Gastrocnemius medialis (tissue), 4 donors: ENCODE measurements around the gene TJP2. TPM values are rescaled to one million over a fixed set of nuclear protein-coding genes. Genes with fewer than 3 reads are reported as not detected.
A peak's percentile ranks its signal among the peaks of the same experiment; 100 is the strongest.

Source experiments
- ATAC-seq, 2 donors: fragments of 150-250 bp; one replicate each; pipeline ENCODE4 v1.9.1; 2016
- DNase-seq, 2 donors: peaks; one replicate each; pipeline ENCODE4 v3.0.0-alpha.2; 2019
- H3K27ac ChIP-seq, 4 donors: fragments of 200-600 bp; sonication (generic); 1 replicate in 1 of 4; 2 replicates in 3 of 4; pipeline ENCODE4 v1.5.1; 2016 to 2018; ENCODE audit warnings: mild to moderate bottlenecking in 2 of 4, moderate library complexity in 1 of 4
- H3K27me3 ChIP-seq, 3 donors: fragments of 200-600 bp; sonication (generic) in 2 of 3; 1 replicate in 1 of 3; 2 replicates in 2 of 3; pipeline versions ENCODE4 v1.5.1 to v1.6.0; 2016 to 2019; ENCODE audit warnings: mild to moderate bottlenecking in 1 of 3, moderate library complexity in 1 of 3
- H3K36me3 ChIP-seq, 2 donors: fragments of 200-600 bp; sonication (generic) in 1 of 2; one replicate each; pipeline ENCODE4 v1.5.1; 2017 to 2018
- H3K4me1 ChIP-seq, 2 donors: fragments of 200-600 bp; sonication (generic) in 1 of 2; one replicate each; pipeline ENCODE4 v1.5.1; 2016 to 2017; ENCODE audit warnings: mild to moderate bottlenecking in 2 of 2
- H3K4me3 ChIP-seq, 4 donors: fragments of 200-600 bp; sonication (generic) in 3 of 4; 1 replicate in 1 of 4; 2 replicates in 3 of 4; pipeline ENCODE4 v1.5.1; 2016 to 2019; ENCODE audit warnings: mild to moderate bottlenecking in 2 of 4
- H3K9me3 ChIP-seq, 3 donors: fragments of 200-600 bp; sonication (generic) in 2 of 3; 1 replicate in 1 of 3; 2 replicates in 2 of 3; pipeline ENCODE4 v1.5.1; 2016 to 2019
- POLR2A ChIP-seq, 2 donors: fragments of 450-650 bp; IDR thresholded peaks; one replicate each; pipeline ENCODE4 v1.6.1; 2017; ENCODE audit warnings: antibody characterized with exemption in 2 of 2, mild to moderate bottlenecking in 2 of 2, moderate library complexity in 2 of 2
- in situ Hi-C, 4 donors: fragments of 200-750 bp; cut with MboI; loops; one replicate each; pipeline versions ENCODE4 v1.15.0 to v1.8.0; 2017; ENCODE audit warnings: low sequenced_read_pairs in 4 of 4
- intact Hi-C: fragments of 100-400 bp; cut with DNase I; formaldehyde crosslinking; loops from one replicate; pipeline ENCODE4 v1.15.1; 2023; ENCODE audit warnings: low total_unique reads
- total RNA-seq, 4 donors: library from RNA; depleted of rRNA; stranded (reverse); fragments of >200 nt; gene quantifications; one replicate each; pipeline versions ENCODE4 v1.1.0 to v1.2.3, GENCODE V29; 2016
- TF ChIP-seq, protein P1 (sequence below), 5 experiments: fragments of 450-650 bp in 3 of 5; fragments of 200-600 bp in 2 of 5; sonication (generic) in 2 of 5; IDR thresholded peaks in 4 of 5; conservative IDR thresholded peaks in 1 of 5; 1 replicate in 4 of 5; 2 replicates in 1 of 5; pipeline ENCODE4 v1.5.1; 2016 to 2019; ENCODE audit warnings: antibody characterized with exemption in 5 of 5, mild to moderate bottlenecking in 3 of 5, moderate library complexity in 3 of 5

Gene TJP2
- total RNA-seq, 4 donors from 2014 or later: 10.5 to 23.1 (median 17.6) TPM

DNA sequence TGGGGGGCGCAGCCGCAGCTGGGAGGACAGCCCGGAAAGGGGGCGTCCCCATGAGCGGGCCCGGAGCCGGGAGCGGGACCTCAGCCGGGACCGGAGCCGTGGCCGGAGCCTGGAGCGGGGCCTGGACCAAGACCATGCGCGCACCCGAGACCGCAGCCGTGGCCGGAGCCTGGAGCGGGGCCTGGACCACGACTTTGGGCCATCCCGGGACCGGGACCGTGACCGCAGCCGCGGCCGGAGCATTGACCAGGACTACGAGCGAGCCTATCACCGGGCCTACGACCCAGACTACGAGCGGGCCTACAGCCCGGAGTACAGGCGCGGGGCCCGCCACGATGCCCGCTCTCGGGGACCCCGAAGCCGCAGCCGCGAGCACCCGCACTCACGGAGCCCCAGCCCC, 47.0 kb downstream of the TJP2 start:
- Histone ChIP-seq H3K4me1 (no peaks in the 10 kb centered on the region), H3K36me3 (peaks cover 0 to 30% of the 10 kb centered on the region in 2 donors), H3K27ac (no peak overlapping the region), H3K4me3 (no peak overlapping the region), H3K9me3 (no peaks in the 10 kb centered on the region), H3K27me3 (no peaks in the 10 kb centered on the region)
- in situ Hi-C loops: loop anchor here in 1 of 4 donors (25.0 kb wide), 1 partner anchor 91 kb away; no protein-coding TSS in a partner anchor
- ATAC-seq: no peak
- TF ChIP-seq POLR2A (IDR thresholded peaks at IDR 0.05): no peak
- TF ChIP-seq, protein P1, sequence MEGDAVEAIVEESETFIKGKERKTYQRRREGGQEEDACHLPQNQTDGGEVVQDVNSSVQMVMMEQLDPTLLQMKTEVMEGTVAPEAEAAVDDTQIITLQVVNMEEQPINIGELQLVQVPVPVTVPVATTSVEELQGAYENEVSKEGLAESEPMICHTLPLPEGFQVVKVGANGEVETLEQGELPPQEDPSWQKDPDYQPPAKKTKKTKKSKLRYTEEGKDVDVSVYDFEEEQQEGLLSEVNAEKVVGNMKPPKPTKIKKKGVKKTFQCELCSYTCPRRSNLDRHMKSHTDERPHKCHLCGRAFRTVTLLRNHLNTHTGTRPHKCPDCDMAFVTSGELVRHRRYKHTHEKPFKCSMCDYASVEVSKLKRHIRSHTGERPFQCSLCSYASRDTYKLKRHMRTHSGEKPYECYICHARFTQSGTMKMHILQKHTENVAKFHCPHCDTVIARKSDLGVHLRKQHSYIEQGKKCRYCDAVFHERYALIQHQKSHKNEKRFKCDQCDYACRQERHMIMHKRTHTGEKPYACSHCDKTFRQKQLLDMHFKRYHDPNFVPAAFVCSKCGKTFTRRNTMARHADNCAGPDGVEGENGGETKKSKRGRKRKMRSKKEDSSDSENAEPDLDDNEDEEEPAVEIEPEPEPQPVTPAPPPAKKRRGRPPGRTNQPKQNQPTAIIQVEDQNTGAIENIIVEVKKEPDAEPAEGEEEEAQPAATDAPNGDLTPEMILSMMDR (IDR thresholded peaks at IDR 0.05 in 4 of 5, conservative IDR thresholded peaks at IDR 0.05 in 1 of 5): no peak
- no peak for DNase-seq
- intact Hi-C loops: loop anchor here (10.0 kb wide), 2 partner anchors 54 to 324 kb away; no protein-coding TSS in a partner anchor

DNA sequence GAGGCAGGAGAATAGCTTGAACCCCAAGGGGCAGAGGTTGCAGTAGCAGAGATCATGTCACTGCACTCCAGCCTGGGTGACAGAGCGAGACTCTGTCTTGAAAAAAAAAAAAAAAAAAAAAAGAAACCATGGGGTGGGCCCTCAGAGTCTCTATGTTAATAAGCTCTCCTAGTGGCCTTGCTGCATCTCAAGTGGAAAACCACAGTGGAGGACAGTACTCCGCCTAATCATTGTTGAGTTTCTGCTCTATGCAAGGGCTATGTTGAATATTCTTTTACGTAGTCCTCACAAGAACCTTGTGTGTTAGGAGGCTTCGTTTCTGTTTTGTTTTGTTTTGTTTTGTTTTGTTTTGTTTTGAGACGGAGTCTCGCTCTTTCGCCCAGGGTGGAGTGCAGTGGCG, 48.9 kb downstream of the TJP2 start:
- H3K27me3 ChIP-seq: no peaks in the 10 kb centered on the region
- H3K36me3 ChIP-seq: peaks cover 0 to 21% of the 10 kb centered on the region in 2 donors
- H3K4me3 ChIP-seq: no peak overlapping the region
- TF ChIP-seq POLR2A (IDR thresholded peaks at IDR 0.05): no peak
- TF ChIP-seq, protein P1 (IDR thresholded peaks at IDR 0.05 in 4 of 5, conservative IDR thresholded peaks at IDR 0.05 in 1 of 5): no peak
- in situ Hi-C loops (loop anchor here in 1 of 4 donors (25.0 kb wide), 1 partner anchor 89 kb away; no protein-coding TSS in a partner anchor), intact Hi-C loops (loop anchor here (10.0 kb wide), 2 partner anchors 52 to 322 kb away; no protein-coding TSS in a partner anchor)
- DNase-seq (no peak), ATAC-seq (no peak)
- no peak overlapping the region for H3K27ac ChIP-seq
- H3K9me3 ChIP-seq: no peaks in the 10 kb centered on the region
- no peaks in the 10 kb centered on the region for H3K4me1 ChIP-seq

DNA sequence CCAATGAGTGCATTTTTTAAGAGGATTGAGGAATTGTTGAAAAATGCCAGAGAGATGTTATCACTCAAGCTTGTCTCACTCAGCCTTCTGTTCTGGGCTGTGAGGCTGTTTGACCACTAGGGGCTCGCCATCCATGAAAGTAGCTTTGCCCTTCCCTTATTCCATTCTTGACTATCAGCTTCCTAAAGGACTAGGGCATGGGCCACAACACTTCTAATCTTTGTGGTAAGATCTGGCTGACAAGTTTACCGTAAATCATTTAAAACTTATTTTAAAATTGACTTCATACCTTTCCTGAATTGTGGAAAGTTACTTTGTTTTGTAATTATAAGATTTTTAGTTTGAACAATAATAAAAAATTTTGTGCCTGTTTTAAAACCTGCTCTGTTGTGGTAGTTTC, 49.5 kb downstream of the TJP2 start:
- Histone ChIP-seq H3K9me3 (no peaks in the 10 kb centered on the region), H3K4me3 (no peak overlapping the region), H3K27me3 (no peaks in the 10 kb centered on the region), H3K4me1 (no peaks in the 10 kb centered on the region), H3K36me3 (peaks cover 0 to 21% of the 10 kb centered on the region in 2 donors), H3K27ac (no peak overlapping the region)
- ATAC-seq (peak; percentile 62 to 95), DNase-seq (peak in 1 of 2 donors; percentile 22)
- TF ChIP-seq, protein P1 (IDR thresholded peaks at IDR 0.05 in 4 of 5, conservative IDR thresholded peaks at IDR 0.05 in 1 of 5): peak; percentile 39 to 69 (median 50)
- no peak for TF ChIP-seq POLR2A (IDR thresholded peaks at IDR 0.05)
- intact Hi-C loops (loop anchor here (10.0 kb wide), 2 partner anchors 51 to 321 kb away; no protein-coding TSS in a partner anchor), in situ Hi-C loops (loop anchor here in 1 of 4 donors (25.0 kb wide), 1 partner anchor 89 kb away; no protein-coding TSS in a partner anchor)

DNA sequence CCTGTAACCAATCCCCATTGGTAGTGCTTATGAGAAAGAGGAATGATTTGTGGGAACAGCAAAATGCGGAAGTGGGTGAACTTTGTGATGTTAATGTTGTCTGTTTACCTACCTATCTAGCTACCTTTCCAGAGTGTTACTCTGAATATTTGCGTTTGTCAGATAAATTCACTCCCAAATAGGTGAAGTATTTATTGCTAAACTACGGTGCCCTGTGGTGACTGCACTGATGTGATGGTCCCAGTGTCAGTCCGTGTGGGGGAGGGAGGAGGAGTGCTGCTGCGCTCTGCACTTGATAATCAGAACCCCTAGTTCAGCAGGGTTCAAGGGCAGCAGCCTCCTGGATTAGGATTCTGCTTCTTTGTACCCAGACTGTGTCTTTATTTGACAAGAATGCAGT, 55.3 kb downstream of the TJP2 start:
- DNase-seq: no peak
- Histone ChIP-seq H3K9me3 (no peaks in the 10 kb centered on the region), H3K4me3 (no peak overlapping the region), H3K27me3 (no peaks in the 10 kb centered on the region), H3K27ac (no peak overlapping the region), H3K36me3 (peaks cover 0 to 32% of the 10 kb centered on the region in 2 donors), H3K4me1 (peaks cover 0 to 10% of the 10 kb centered on the region in 2 donors)
- intact Hi-C loops (loop anchor here (10.0 kb wide), 2 partner anchors 45 to 315 kb away; no protein-coding TSS in a partner anchor), in situ Hi-C loops (no loop called here)
- TF ChIP-seq, protein P1 (IDR thresholded peaks at IDR 0.05 in 4 of 5, conservative IDR thresholded peaks at IDR 0.05 in 1 of 5): no peak
- no peak for TF ChIP-seq POLR2A (IDR thresholded peaks at IDR 0.05)
- no peak for ATAC-seq
